ENCODE measurements around the gene MPV17L2.

GRCh38 chr19:18230941-18231734, 38.1 kb downstream of the MPV17L2 start:
- TF ChIP-seq POLR2AphosphoS5 (IDR thresholded peaks at IDR 0.05; ENCODE audit: low read depth, low read length) (no peak), REST (IDR thresholded peaks at IDR 0.05; ENCODE audit: insufficient read depth in 1 of 2, low read depth in 2 of 2, low read length in 2 of 2) (no peak)

Data from PFSK-1 (cell line).